Mucosa of rectum (tissue), 2 donors: Measurements from ENCODE around the gene TBATA.

Experiments
- H3K27ac ChIP-seq, 2 donors: one replicate each; pipeline ENCODE4 v1.7.0; 2013; ENCODE audit warnings: inconsistent platforms in 2 of 2, low read depth in 2 of 2, low read length in 2 of 2
- H3K27me3 ChIP-seq, 2 donors: one replicate each; pipeline ENCODE4 v1.7.0; 2013; ENCODE audit warnings: low read length in 2 of 2; ENCODE audit not compliant: control insufficient read depth in 2 of 2, insufficient read depth in 2 of 2
- H3K36me3 ChIP-seq, 2 donors: one replicate each; pipeline ENCODE4 v1.7.0; 2013; ENCODE audit warnings: low read length in 2 of 2; ENCODE audit not compliant: control insufficient read depth in 2 of 2, insufficient read depth in 2 of 2
- H3K4me1 ChIP-seq, 2 donors: one replicate each; pipeline ENCODE4 v1.7.0; 2013; ENCODE audit warnings: low read length in 2 of 2, mild to moderate bottlenecking in 1 of 2; ENCODE audit not compliant: control insufficient read depth in 2 of 2, insufficient read depth in 2 of 2
- H3K4me3 ChIP-seq, 2 donors: one replicate each; pipeline ENCODE4 v1.7.0; 2013; ENCODE audit warnings: low read length in 2 of 2
- H3K9ac ChIP-seq, 2 donors: one replicate each; pipeline ENCODE4 v1.7.0; 2013; ENCODE audit warnings: low read length in 2 of 2, low read depth in 1 of 2, mild to moderate bottlenecking in 1 of 2
- H3K9me3 ChIP-seq, 2 donors: one replicate each; pipeline ENCODE4 v1.7.0; 2013; ENCODE audit warnings: low read length in 2 of 2; ENCODE audit not compliant: control insufficient read depth in 2 of 2
- donor health status: healthy.
- donor health status: Normal muscosa, but diverticular disease.

The TBATA gene

DNA sequence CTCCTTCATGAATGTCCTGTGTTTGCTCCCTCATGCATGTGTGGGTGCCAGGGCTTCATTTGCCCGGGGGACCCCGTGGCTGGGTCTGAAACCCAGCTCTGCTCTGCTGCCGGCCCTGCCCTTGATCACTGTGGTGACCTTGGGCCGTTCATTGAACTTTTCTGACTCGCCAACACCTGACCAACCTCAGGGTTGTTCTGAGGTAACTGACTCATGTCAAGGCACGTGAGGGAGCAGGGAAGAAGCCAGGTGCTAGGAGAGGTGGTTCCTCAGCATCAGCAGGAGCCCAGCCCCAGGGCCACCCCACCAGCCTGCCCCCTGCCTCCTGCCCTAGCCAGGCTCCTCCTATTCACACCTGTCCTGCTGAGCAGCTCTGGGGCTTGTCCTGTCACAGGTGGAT lies 47.9 kb downstream of the TBATA start:
- H3K4me1 ChIP-seq = peaks cover 3 to 8% of the 10 kb centered on the region in 2 donors
- no peak overlapping the region for H3K9ac ChIP-seq
- no peak overlapping the region for H3K27ac ChIP-seq
- no peak overlapping the region for H3K4me3 ChIP-seq
- H3K27me3 ChIP-seq = no peaks in the 10 kb centered on the region
- H3K36me3 ChIP-seq = no peaks in the 10 kb centered on the region
- H3K9me3 ChIP-seq = no peaks in the 10 kb centered on the region

DNA sequence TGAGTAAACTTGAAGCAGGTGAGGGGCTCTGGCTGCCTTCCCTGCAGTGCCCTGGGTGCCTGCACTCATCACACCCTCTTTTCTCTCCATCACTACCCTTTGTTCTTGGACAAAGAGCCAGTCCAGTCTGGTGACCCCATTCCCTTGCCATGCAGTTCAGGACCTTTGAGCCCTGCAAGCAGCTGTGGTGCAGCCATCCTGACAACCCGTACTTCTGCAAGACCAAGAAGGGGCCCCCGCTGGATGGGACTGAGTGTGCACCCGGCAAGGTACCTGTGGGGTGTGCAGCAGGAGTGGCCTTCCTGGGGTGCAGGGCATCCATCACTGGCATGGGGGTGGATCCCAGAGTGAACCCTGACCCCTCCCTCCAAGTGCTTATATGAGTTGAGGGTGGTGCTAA lies 48.7 kb downstream of the TBATA start:
- no peak overlapping the region for H3K4me3 ChIP-seq
- no peak overlapping the region for H3K27ac ChIP-seq
- H3K9me3 ChIP-seq = no peaks in the 10 kb centered on the region
- no peaks in the 10 kb centered on the region for H3K36me3 ChIP-seq
- peaks cover 0 to 4% of the 10 kb centered on the region in 2 donors for H3K4me1 ChIP-seq
- no peak overlapping the region for H3K9ac ChIP-seq
- no peaks in the 10 kb centered on the region for H3K27me3 ChIP-seq

DNA sequence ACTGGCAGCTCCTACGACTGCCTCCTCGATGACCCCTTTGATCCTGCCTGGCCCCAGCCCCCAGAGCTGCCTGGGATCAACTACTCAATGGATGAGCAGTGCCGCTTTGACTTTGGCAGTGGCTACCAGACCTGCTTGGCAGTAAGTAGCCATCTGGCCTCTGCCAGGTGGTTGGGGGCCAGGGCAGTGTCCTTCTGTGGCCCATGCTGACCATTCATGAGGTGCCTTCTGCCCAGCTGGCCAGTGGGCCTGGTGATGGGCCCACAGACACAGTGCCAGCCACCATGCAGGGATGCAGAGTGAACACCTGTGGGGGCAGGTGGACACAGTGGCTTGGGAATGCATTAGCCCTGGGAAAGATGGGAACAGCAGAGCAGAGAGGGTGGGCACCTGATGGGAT lies 50.0 kb downstream of the TBATA start:
- no peaks in the 10 kb centered on the region for H3K36me3 ChIP-seq
- no peaks in the 10 kb centered on the region for H3K27me3 ChIP-seq
- H3K27ac ChIP-seq = no peak overlapping the region
- H3K4me3 ChIP-seq = no peak overlapping the region
- H3K9me3 ChIP-seq = no peaks in the 10 kb centered on the region
- H3K4me1 ChIP-seq = peaks cover 0 to 4% of the 10 kb centered on the region in 2 donors
- H3K9ac ChIP-seq = no peak overlapping the region

DNA sequence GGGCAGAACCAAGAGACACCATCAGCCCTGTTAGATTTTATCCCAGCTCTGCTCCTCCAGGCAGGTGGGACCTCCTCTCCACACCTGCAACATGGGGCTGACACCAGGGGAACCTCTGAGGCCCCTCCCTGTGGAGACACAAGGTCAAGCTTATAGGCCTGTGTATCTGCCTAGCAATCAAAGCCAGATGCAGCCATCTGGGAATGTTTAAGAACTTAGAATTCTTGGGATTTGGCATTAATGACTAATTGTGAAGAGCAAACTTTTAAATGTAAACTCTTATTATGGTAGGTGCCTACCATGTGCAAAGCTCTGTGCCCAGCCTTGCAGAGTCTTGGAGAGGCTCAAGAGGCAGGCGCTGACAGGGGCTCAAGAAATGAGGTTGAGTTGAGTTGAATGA lies 52.1 kb downstream of the TBATA start:
- no peaks in the 10 kb centered on the region for H3K27me3 ChIP-seq
- no peak overlapping the region for H3K27ac ChIP-seq
- H3K4me3 ChIP-seq = no peak overlapping the region
- H3K4me1 ChIP-seq = no peaks in the 10 kb centered on the region
- H3K36me3 ChIP-seq = no peaks in the 10 kb centered on the region
- H3K9ac ChIP-seq = no peak overlapping the region
- H3K9me3 ChIP-seq = no peaks in the 10 kb centered on the region

DNA sequence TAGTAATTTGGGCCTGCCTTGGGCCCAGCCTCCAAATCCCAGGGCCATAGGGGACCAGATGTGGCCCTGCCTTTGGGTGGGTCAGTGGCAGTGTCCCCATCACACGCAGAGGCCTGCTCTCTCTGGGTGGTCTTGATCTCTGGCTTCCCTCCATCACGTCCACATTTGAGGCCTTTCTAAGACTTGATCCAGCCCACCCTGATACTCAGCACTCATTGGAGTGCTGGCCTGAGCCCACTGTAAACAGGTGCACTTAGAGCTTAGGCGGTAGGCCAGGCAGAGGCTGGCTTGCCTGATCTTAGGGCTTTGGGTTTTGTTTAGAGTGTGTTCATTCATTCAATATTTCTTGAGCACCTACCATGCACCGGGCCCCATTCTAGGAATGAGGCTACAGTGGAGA lies 52.6 kb downstream of the TBATA start:
- H3K36me3 ChIP-seq = no peaks in the 10 kb centered on the region
- H3K9me3 ChIP-seq = no peaks in the 10 kb centered on the region
- no peaks in the 10 kb centered on the region for H3K27me3 ChIP-seq
- no peak overlapping the region for H3K4me3 ChIP-seq
- no peaks in the 10 kb centered on the region for H3K4me1 ChIP-seq
- no peak overlapping the region for H3K9ac ChIP-seq
- H3K27ac ChIP-seq = no peak overlapping the region

DNA sequence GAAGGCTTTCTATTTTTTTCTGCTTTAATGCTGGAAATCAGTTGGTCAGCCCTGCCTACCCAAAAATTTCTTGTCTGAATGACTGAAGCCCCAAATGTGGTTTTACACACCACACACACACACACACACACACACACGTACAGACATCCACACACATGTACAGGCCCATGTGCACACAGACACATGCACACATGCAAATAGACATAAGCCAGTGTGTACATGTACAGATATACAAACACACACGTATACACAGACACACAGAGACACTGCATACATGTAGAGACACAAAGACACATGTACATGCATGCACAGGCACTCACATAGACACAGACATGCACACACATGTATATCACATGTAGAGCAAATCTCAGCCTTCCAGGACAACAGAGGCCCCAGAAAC lies 54.2 kb downstream of the TBATA start:
- no peak overlapping the region for H3K4me3 ChIP-seq
- no peaks in the 10 kb centered on the region for H3K36me3 ChIP-seq
- H3K9me3 ChIP-seq = no peaks in the 10 kb centered on the region
- no peak overlapping the region for H3K9ac ChIP-seq
- no peaks in the 10 kb centered on the region for H3K27me3 ChIP-seq
- H3K27ac ChIP-seq = no peak overlapping the region
- no peaks in the 10 kb centered on the region for H3K4me1 ChIP-seq

DNA sequence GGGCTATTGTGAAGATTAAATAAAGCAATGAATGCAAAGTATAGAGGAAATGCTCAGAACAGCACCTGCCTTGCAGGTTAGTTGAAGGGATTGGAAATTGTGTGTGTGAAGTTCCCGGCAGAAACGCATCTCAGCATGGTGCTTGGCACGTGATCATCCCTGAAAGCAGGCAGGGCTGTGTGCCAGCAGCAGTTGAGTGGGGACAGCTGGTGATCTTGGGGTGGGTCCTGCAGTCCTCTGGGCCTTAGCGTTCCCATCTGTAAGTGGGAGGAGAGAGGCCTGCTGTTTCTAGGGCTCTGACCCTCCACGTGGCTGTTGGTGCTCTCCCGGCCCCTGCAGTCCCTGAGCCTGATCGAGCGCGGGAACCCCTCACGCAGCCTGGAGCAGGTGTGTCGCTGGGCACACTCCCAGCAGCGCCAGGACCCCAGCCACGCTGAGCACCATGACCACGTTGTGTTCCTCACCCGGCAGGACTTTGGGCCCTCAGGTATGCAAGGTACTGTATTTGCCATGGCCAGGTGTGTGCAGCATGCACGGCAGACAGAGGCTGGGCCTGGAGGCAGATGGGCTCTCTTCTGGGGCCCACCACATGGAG lies 55.3 kb downstream of the TBATA start:
- H3K36me3 ChIP-seq = no peaks in the 10 kb centered on the region
- H3K27me3 ChIP-seq = no peaks in the 10 kb centered on the region
- H3K4me3 ChIP-seq = no peak overlapping the region
- H3K9ac ChIP-seq = no peak overlapping the region
- H3K9me3 ChIP-seq = no peaks in the 10 kb centered on the region
- H3K27ac ChIP-seq = no peak overlapping the region
- no peaks in the 10 kb centered on the region for H3K4me1 ChIP-seq

DNA sequence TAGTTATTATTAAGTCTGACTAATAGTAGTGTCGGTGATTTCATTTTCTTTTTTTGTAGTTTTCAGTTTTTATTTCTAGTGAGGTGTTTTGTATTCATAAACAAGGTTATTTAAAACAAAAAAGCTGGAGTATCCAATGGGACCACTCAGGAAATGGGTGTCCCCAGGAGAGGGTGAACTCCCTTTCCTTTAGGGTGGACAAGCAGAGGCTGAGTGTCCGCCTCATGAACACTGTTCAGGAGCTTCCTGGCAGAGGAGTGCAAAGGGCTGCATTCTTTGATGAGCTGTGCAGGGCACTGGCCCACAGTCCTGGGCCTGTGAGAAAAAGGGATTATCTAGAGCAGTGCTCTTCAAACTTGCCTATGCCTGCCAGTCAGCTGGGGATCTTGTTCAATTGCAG lies 56.8 kb downstream of the TBATA start:
- H3K27ac ChIP-seq = no peak overlapping the region
- no peak overlapping the region for H3K4me3 ChIP-seq
- no peaks in the 10 kb centered on the region for H3K9me3 ChIP-seq
- no peaks in the 10 kb centered on the region for H3K36me3 ChIP-seq
- no peaks in the 10 kb centered on the region for H3K27me3 ChIP-seq
- H3K4me1 ChIP-seq = no peaks in the 10 kb centered on the region
- no peak overlapping the region for H3K9ac ChIP-seq

DNA sequence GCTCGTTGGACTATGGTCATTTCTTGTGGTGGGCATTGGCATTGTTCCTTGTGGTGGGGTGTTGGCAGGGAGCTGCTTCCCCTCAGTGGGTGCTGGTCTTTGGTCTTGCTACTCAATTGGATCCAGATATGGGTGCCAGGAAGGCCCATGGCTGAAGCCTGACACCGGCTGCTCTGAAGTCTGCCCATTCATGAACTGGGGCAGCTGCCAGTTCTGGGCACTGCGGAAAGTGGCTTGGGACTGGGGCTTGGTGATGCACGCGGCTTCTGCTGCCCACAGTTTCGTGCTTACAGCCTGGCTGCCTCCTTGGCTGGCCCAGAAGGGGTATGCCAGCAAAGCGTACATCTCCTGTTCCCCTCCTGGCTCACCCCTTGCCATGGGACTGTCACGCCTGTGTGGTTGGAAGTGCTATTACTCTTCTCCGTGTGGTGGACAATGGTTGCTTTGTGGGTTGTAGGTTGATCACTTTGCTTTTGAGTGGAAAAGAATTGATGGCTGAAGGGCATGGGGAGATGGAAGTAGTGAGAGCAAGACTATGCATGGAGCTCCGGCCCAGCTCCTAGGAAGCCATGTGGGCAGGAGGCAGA lies 58.2 kb downstream of the TBATA start:
- H3K9ac ChIP-seq = no peak overlapping the region
- H3K36me3 ChIP-seq = no peaks in the 10 kb centered on the region
- no peaks in the 10 kb centered on the region for H3K4me1 ChIP-seq
- no peak overlapping the region for H3K4me3 ChIP-seq
- H3K27me3 ChIP-seq = no peaks in the 10 kb centered on the region
- no peaks in the 10 kb centered on the region for H3K9me3 ChIP-seq
- no peak overlapping the region for H3K27ac ChIP-seq

DNA sequence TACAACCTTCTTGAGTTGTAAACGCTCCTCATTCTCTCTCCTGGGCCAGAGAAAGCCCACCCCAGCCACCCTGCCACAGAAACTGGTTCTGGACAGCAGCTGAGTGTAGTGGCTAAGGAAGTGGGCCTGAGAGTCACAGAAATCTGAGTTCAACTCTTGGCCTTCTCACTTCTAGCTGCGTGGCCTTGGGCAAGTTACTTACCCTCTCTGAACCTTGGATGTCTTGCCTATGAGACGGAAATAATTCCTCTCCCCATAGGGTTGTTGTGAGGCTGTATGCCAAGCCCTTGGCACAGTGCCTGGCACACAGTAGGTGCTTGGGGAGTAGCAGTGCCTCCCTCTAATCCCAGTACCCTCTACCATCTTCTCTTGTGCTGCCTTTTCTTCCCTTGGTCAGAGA lies 61.4 kb downstream of the TBATA start:
- Histone ChIP-seq H3K27me3 (no peaks in the 10 kb centered on the region), H3K27ac (no peak overlapping the region), H3K9me3 (no peaks in the 10 kb centered on the region), H3K9ac (no peak overlapping the region), H3K4me1 (no peaks in the 10 kb centered on the region), H3K4me3 (no peak overlapping the region), H3K36me3 (no peaks in the 10 kb centered on the region)
